ENCODE data around the gene SMARCA4.
A peak's percentile ranks its signal among the peaks of the same experiment; 100 is the strongest.

The SMARCA4 gene

GRCh38 chr19:11005521-11005920 is 44.7 kb downstream of the SMARCA4 start:
- Histone ChIP-seq H3K79me1 (ENCODE audit: low read length) (no peaks in the 10 kb centered on the region), H4K12ac (ENCODE audit: low read depth, low read length) (no peak overlapping the region), H3K4me1 (ENCODE audit: control insufficient read depth in 1 of 2, insufficient read depth in 2 of 2, low read length in 2 of 2) (no peaks in the 10 kb centered on the region), H3K79me2 (ENCODE audit: control insufficient read depth, insufficient read depth, low read length, poor library complexity) (no peaks in the 10 kb centered on the region), H3K27me3 (ENCODE audit: insufficient read depth, low read length) (no peaks in the 10 kb centered on the region), H3K4me3 (ENCODE audit: low read depth, low read length) (no peak overlapping the region), H3K9me3 (ENCODE audit: insufficient read depth, low read depth, low read length) (no peaks in the 10 kb centered on the region), H2AK5ac (ENCODE audit: low read length) (no peak overlapping the region), H3K9ac (ENCODE audit: low read length) (no peak overlapping the region), H2BK5ac (ENCODE audit: low read depth, low read length, poor library complexity) (no peak overlapping the region), H2AFZ (ENCODE audit: insufficient read depth, low read length, poor library complexity) (no peak overlapping the region), H3K27ac (ENCODE audit: low read depth, low read length) (no peak overlapping the region), H4K8ac (ENCODE audit: low read depth, low read length) (no peak overlapping the region), H3K4ac (ENCODE audit: low read depth, low read length) (no peak overlapping the region), H2BK120ac (ENCODE audit: insufficient read depth, low read length, poor library complexity) (no peak overlapping the region), H3K23ac (ENCODE audit: low read length) (no peak overlapping the region), H3K14ac (ENCODE audit: low read length) (no peak overlapping the region), H3K4me2 (ENCODE audit: low read length) (no peak overlapping the region), H2BK12ac (ENCODE audit: low read length) (no peak overlapping the region), H3K36me3 (ENCODE audit: control insufficient read depth in 1 of 2, insufficient read depth in 2 of 2, low read length in 2 of 2) (peaks cover 51 to 60% of the 10 kb centered on the region in 2 experiments), H4K91ac (ENCODE audit: low read depth, low read length) (no peak overlapping the region), H3K18ac (ENCODE audit: low read length) (no peak overlapping the region)
- DNase-seq: no peak
- WGBS (ENCODE audit: extremely low coverage, insufficient coverage, insufficient read length): no CpG with 5 or more reads among the region's 5 CpGs

- H3K4me1 ChIP-seq (ENCODE audit: control insufficient read depth in 1 of 2, insufficient read depth in 2 of 2, low read length in 2 of 2): no peaks in the 10 kb centered on the region
- no CpG with 5 or more reads among the region's 5 CpGs for WGBS (ENCODE audit: extremely low coverage, insufficient coverage, insufficient read length)
These were observed 46.6 kb downstream of the SMARCA4 start for GRCh38 chr19:11007385-11007784.

GRCh38 chr19:11007962-11008532 is 47.2 kb downstream of the SMARCA4 start:
- peak; percentile 16 to 27 for DNase-seq
- Histone ChIP-seq H3K9ac (ENCODE audit: low read length) (no peak overlapping the region), H2AFZ (ENCODE audit: insufficient read depth, low read length, poor library complexity) (no peak overlapping the region), H3K36me3 (ENCODE audit: control insufficient read depth in 1 of 2, insufficient read depth in 2 of 2, low read length in 2 of 2) (peaks cover 59 to 67% of the 10 kb centered on the region in 2 experiments), H2BK5ac (ENCODE audit: low read depth, low read length, poor library complexity) (no peak overlapping the region), H3K18ac (ENCODE audit: low read length) (no peak overlapping the region), H4K8ac (ENCODE audit: low read depth, low read length) (no peak overlapping the region), H4K12ac (ENCODE audit: low read depth, low read length) (no peak overlapping the region), H3K27me3 (ENCODE audit: insufficient read depth, low read length) (no peaks in the 10 kb centered on the region), H2BK120ac (ENCODE audit: insufficient read depth, low read length, poor library complexity) (no peak overlapping the region), H3K4me3 (ENCODE audit: low read depth, low read length) (no peak overlapping the region), H3K4me2 (ENCODE audit: low read length) (no peak overlapping the region), H4K91ac (ENCODE audit: low read depth, low read length) (no peak overlapping the region), H2BK12ac (ENCODE audit: low read length) (no peak overlapping the region), H3K14ac (ENCODE audit: low read length) (no peak overlapping the region), H3K4me1 (ENCODE audit: control insufficient read depth in 1 of 2, insufficient read depth in 2 of 2, low read length in 2 of 2) (no peaks in the 10 kb centered on the region), H3K9me3 (ENCODE audit: insufficient read depth, low read depth, low read length) (no peaks in the 10 kb centered on the region), H3K23ac (ENCODE audit: low read length) (no peak overlapping the region), H3K4ac (ENCODE audit: low read depth, low read length) (peak overlapping the region; percentile 4), H3K79me2 (ENCODE audit: control insufficient read depth, insufficient read depth, low read length, poor library complexity) (no peaks in the 10 kb centered on the region), H3K27ac (ENCODE audit: low read depth, low read length) (no peak overlapping the region), H3K79me1 (ENCODE audit: low read length) (no peaks in the 10 kb centered on the region), H2AK5ac (ENCODE audit: low read length) (no peak overlapping the region)
- WGBS (ENCODE audit: extremely low coverage, insufficient coverage, insufficient read length): no CpG with 5 or more reads among the region's 14 CpGs

More at GRCh38 chr19:11007385-11007784, 46.6 kb downstream of the SMARCA4 start:
- Histone ChIP-seq H2BK5ac (ENCODE audit: low read depth, low read length, poor library complexity) (no peak overlapping the region), H3K27me3 (ENCODE audit: insufficient read depth, low read length) (no peaks in the 10 kb centered on the region), H2AK5ac (ENCODE audit: low read length) (no peak overlapping the region), H3K9ac (ENCODE audit: low read length) (no peak overlapping the region), H3K9me3 (ENCODE audit: insufficient read depth, low read depth, low read length) (no peaks in the 10 kb centered on the region), H3K4me3 (ENCODE audit: low read depth, low read length) (no peak overlapping the region), H3K27ac (ENCODE audit: low read depth, low read length) (no peak overlapping the region), H3K14ac (ENCODE audit: low read length) (no peak overlapping the region), H2AFZ (ENCODE audit: insufficient read depth, low read length, poor library complexity) (no peak overlapping the region), H2BK120ac (ENCODE audit: insufficient read depth, low read length, poor library complexity) (no peak overlapping the region), H4K12ac (ENCODE audit: low read depth, low read length) (no peak overlapping the region), H3K79me2 (ENCODE audit: control insufficient read depth, insufficient read depth, low read length, poor library complexity) (no peaks in the 10 kb centered on the region), H3K4me2 (ENCODE audit: low read length) (no peak overlapping the region), H4K91ac (ENCODE audit: low read depth, low read length) (no peak overlapping the region), H3K23ac (ENCODE audit: low read length) (no peak overlapping the region), H3K79me1 (ENCODE audit: low read length) (no peaks in the 10 kb centered on the region), H3K36me3 (ENCODE audit: control insufficient read depth in 1 of 2, insufficient read depth in 2 of 2, low read length in 2 of 2) (peaks cover 57 to 67% of the 10 kb centered on the region in 2 experiments), H3K4ac (ENCODE audit: low read depth, low read length) (no peak overlapping the region), H2BK12ac (ENCODE audit: low read length) (no peak overlapping the region), H3K18ac (ENCODE audit: low read length) (no peak overlapping the region), H4K8ac (ENCODE audit: low read depth, low read length) (no peak overlapping the region)
- DNase-seq: peak; percentile 77 to 88

- Histone ChIP-seq H3K4me3 (ENCODE audit: low read depth, low read length) (no peak overlapping the region), H4K8ac (ENCODE audit: low read depth, low read length) (no peak overlapping the region), H3K14ac (ENCODE audit: low read length) (no peak overlapping the region), H3K27ac (ENCODE audit: low read depth, low read length) (no peak overlapping the region), H3K18ac (ENCODE audit: low read length) (no peak overlapping the region), H3K23ac (ENCODE audit: low read length) (no peak overlapping the region), H2BK5ac (ENCODE audit: low read depth, low read length, poor library complexity) (no peak overlapping the region), H2BK12ac (ENCODE audit: low read length) (no peak overlapping the region), H2AK5ac (ENCODE audit: low read length) (no peak overlapping the region), H3K9me3 (ENCODE audit: insufficient read depth, low read depth, low read length) (no peaks in the 10 kb centered on the region), H3K4me1 (ENCODE audit: control insufficient read depth in 1 of 2, insufficient read depth in 2 of 2, low read length in 2 of 2) (no peaks in the 10 kb centered on the region), H3K4me2 (ENCODE audit: low read length) (no peak overlapping the region), H4K12ac (ENCODE audit: low read depth, low read length) (no peak overlapping the region), H4K91ac (ENCODE audit: low read depth, low read length) (no peak overlapping the region), H3K79me1 (ENCODE audit: low read length) (no peaks in the 10 kb centered on the region), H3K79me2 (ENCODE audit: control insufficient read depth, insufficient read depth, low read length, poor library complexity) (no peaks in the 10 kb centered on the region), H3K36me3 (ENCODE audit: control insufficient read depth in 1 of 2, insufficient read depth in 2 of 2, low read length in 2 of 2) (peaks cover 66 to 70% of the 10 kb centered on the region in 2 experiments), H2AFZ (ENCODE audit: insufficient read depth, low read length, poor library complexity) (no peak overlapping the region), H3K9ac (ENCODE audit: low read length) (no peak overlapping the region), H2BK120ac (ENCODE audit: insufficient read depth, low read length, poor library complexity) (no peak overlapping the region), H3K27me3 (ENCODE audit: insufficient read depth, low read length) (no peaks in the 10 kb centered on the region), H3K4ac (ENCODE audit: low read depth, low read length) (no peak overlapping the region)
- peak; percentile 98 to 99 for DNase-seq
- WGBS (ENCODE audit: extremely low coverage, insufficient coverage, insufficient read length): no CpG with 5 or more reads among the region's 9 CpGs
These were observed 49.2 kb downstream of the SMARCA4 start for GRCh38 chr19:11010041-11010440.

Measured in trophoblast cell (in vitro differentiated cells and primary cell).